ENCODE measurements around the gene TWIST2. TPM values are rescaled to one million over a fixed set of nuclear protein-coding genes. Genes with fewer than 3 reads are reported as not detected.

The TWIST2 gene
- polyA plus RNA-seq, 1 of the 3 experiments (the other 2 are of a cell fraction) = 19.5 TPM

DNA sequence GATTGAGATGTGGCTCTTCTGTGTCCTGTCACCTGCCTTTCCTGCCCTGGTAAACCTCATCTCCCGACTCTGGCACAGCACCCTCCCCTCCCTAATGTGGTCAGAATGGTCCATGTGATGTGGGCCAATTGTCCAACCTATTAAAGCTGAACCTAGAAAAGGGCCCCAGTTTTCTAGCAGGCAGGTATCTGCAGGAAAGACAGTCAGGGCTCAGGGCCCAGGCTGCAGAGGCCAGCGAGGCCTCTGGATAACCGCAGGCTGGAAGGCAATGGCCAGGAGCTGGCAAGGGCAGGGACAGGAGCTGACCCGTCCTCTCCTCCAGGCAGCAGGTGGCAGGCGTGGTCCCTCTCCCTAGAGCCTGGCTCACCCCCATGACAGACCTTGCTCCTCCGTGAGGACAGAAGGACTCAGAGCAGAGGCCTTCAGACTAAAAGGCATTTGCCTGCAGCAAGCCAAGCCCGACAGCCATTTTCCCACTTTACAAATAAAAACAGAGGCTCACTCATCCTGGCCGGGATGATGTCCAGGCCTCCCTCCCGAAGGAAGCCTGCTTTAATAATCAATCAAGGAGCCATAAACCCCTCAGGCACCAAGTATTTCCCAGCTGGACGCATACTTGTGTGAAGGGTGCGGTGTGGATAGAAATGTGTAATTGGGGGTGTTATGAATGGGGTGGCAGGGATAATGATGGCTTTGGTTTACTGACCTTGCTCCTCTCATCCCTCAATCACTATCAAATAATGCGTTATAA, 107.1 kb downstream of the TWIST2 start:
- TF ChIP-seq EZH2phosphoT487 (IDR thresholded peaks at IDR 0.05; ENCODE audit: borderline replicate concordance, low read depth) (no peak), GABPA (IDR thresholded peaks at IDR 0.05; ENCODE audit: low read depth) (no peak), SIN3A (IDR thresholded peaks at IDR 0.05; ENCODE audit: borderline replicate concordance, low read depth, low read length) (no peak), RFX5 (IDR thresholded peaks at IDR 0.05; ENCODE audit: low read length) (no peak), TCF12 (IDR thresholded peaks at IDR 0.05) (no peak), MEF2A (IDR thresholded peaks at IDR 0.05; ENCODE audit: borderline replicate concordance, low read depth) (no peak), RAD21 (IDR thresholded peaks at IDR 0.05; ENCODE audit: low read length) (no peak), RXRA (IDR thresholded peaks at IDR 0.05; ENCODE audit: borderline replicate concordance, low read depth) (no peak), GATA2 (CRISPR knock-in tag; IDR thresholded peaks at IDR 0.05) (no peak), TEAD4 (IDR thresholded peaks at IDR 0.05; ENCODE audit: borderline replicate concordance, insufficient read depth) (no peak), NFIC (IDR thresholded peaks at IDR 0.05; ENCODE audit: borderline replicate concordance) (no peak), FOSL2 (IDR thresholded peaks at IDR 0.05; ENCODE audit: borderline replicate concordance, low read depth) (no peak), RCOR1 (IDR thresholded peaks at IDR 0.05; ENCODE audit: low read length) (no peak), NRF1 (IDR thresholded peaks at IDR 0.05; ENCODE audit: low read depth, low read length) (no peak), YY1 (IDR thresholded peaks at IDR 0.05; ENCODE audit: low read depth) (no peak)
- TF ChIP-seq, protein P1, sequence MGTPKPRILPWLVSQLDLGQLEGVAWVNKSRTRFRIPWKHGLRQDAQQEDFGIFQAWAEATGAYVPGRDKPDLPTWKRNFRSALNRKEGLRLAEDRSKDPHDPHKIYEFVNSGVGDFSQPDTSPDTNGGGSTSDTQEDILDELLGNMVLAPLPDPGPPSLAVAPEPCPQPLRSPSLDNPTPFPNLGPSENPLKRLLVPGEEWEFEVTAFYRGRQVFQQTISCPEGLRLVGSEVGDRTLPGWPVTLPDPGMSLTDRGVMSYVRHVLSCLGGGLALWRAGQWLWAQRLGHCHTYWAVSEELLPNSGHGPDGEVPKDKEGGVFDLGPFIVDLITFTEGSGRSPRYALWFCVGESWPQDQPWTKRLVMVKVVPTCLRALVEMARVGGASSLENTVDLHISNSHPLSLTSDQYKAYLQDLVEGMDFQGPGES (IDR thresholded peaks at IDR 0.05; ENCODE audit: low read depth, low read length) = no peak
- TF ChIP-seq, protein P2, sequence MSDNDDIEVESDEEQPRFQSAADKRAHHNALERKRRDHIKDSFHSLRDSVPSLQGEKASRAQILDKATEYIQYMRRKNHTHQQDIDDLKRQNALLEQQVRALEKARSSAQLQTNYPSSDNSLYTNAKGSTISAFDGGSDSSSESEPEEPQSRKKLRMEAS (IDR thresholded peaks at IDR 0.05; ENCODE audit: low read depth) = no peak
- TF ChIP-seq, protein P3, sequence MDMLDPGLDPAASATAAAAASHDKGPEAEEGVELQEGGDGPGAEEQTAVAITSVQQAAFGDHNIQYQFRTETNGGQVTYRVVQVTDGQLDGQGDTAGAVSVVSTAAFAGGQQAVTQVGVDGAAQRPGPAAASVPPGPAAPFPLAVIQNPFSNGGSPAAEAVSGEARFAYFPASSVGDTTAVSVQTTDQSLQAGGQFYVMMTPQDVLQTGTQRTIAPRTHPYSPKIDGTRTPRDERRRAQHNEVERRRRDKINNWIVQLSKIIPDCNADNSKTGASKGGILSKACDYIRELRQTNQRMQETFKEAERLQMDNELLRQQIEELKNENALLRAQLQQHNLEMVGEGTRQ (IDR thresholded peaks at IDR 0.05; ENCODE audit: borderline replicate concordance, low read depth, low read length) = no peak
- Histone ChIP-seq H4K20me1 (ENCODE audit: insufficient read depth) (no peaks in the 10 kb centered on the region), H3K9ac (no peak overlapping the region), H2AFZ (ENCODE audit: low read depth) (no peak overlapping the region), H3K4me2 (no peak overlapping the region), H3F3A (replicated peaks; ENCODE audit: insufficient read depth) (no peaks in the 10 kb centered on the region), H3K9me3 (no peaks in the 10 kb centered on the region), H3K79me2 (ENCODE audit: insufficient read depth) (no peaks in the 10 kb centered on the region), H3K36me3 (replicated peaks in 1 of 2; ENCODE audit: control insufficient read depth in 1 of 2, insufficient read depth in 2 of 2, low read length in 1 of 2) (no peaks in the 10 kb centered on the region), H3K9me2 (no peaks in the 10 kb centered on the region), H3K4me3 (ENCODE audit: low read depth in 2 of 2, low read length in 1 of 2) (no peak overlapping the region), H3K27me3 (ENCODE audit: insufficient read depth) (no peaks in the 10 kb centered on the region), H3K4me1 (ENCODE audit: control insufficient read depth in 1 of 2, insufficient read depth in 2 of 2, low read depth in 1 of 2, low read length in 1 of 2) (no peaks in the 10 kb centered on the region), H3K27ac (ENCODE audit: low read depth in 2 of 2, low read length in 1 of 2) (no peak overlapping the region)
- POLR2A ChIA-PET = no interaction called here
- CTCF ChIA-PET = interaction anchor here (0.8 kb wide), 1 partner anchor 16 kb away, joined by 3 read pairs; no protein-coding TSS in a partner anchor
- no peak for DNase-seq
- WGBS (ENCODE audit: low lambda C conversion rate) = 65% methylated on average over 11 of the region's 12 CpGs
